HG02571 (cell line): ENCODE measurements around the gene TBXAS1.

Experiments used
- ATAC-seq: cut with Tn5 transposase; IDR thresholded peaks from one replicate; pipeline ENCODE4 v1.9.1; 2021; ENCODE audit warnings: mild to moderate bottlenecking, moderate library complexity; ENCODE audit not compliant: unreplicated experiment

The TBXAS1 gene

DNA sequence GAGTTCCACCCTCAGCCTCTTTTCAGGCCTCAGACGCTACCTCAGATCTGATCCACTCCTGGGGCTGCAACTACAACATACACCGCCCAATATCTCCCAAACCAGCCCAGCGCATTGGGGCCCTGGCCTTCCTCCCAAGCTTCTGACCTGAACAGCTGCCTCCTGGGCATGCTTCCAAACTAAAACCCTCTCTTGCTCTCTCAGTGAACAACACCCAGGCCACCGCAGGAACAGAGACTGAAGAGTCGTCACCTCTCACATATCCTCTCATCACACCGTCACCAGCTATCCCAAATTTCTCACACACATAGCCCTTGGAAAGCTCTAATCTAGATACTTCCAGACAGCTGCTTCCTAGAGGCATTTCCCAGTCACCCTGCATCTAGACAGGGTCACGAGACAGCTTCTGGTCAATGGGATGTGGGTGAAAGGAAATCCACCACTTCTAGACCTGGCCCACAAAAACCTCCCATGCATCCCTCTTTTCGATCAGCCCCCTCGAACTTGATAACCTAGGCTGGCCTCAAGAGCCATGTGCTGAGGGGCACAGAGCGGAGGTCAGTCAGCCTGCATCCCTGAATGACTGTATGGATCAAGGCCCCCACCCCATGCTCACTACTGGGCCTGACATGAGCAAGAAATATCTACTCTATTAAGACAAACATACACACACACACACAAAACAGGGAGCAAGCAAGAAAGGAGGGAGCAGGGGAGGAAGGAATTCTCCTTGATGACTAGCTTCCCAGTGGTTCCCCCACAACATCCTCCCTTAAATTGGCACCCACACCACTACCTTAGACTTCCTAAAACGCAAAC is 231.9 kb downstream of the TBXAS1 start:
- no peak for ATAC-seq

DNA sequence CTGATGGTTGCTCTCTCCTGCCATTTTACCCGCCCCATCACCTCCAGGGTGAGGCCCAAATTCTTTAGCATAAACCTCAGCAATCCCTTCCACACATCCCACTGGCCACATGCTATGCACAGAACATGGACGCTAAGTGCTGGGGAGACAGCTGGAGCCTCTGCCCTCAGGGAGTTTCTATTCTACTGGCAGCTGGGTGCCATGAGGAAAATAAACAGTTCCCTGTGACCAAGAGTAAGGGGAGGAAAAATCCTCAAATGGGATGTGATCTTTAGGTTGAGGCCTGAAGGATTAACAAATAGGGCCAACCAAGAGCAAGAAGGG is 232.5 kb downstream of the TBXAS1 start:
- no peak for ATAC-seq

DNA sequence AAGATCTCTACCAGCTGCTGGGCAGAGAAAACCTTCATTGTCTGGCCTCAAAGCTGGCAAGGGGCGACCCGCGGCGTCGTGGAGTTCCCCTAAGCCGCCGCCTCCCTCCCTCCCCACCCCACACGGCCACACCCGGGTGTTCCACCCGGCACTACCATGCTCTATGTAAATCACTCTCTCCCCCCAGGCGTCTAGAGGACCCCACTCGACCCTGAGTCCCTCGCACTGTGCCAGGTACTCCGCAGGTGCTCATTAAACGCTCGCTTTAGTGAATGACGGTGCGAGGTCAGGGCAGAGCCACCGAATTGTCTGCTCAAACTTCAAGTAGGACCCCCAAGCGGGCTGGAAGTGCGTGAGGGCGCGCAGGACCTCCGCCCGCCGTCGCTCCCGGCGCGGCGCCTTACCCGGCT is 233.1 kb downstream of the TBXAS1 start:
- peak; percentile 32 for ATAC-seq

DNA sequence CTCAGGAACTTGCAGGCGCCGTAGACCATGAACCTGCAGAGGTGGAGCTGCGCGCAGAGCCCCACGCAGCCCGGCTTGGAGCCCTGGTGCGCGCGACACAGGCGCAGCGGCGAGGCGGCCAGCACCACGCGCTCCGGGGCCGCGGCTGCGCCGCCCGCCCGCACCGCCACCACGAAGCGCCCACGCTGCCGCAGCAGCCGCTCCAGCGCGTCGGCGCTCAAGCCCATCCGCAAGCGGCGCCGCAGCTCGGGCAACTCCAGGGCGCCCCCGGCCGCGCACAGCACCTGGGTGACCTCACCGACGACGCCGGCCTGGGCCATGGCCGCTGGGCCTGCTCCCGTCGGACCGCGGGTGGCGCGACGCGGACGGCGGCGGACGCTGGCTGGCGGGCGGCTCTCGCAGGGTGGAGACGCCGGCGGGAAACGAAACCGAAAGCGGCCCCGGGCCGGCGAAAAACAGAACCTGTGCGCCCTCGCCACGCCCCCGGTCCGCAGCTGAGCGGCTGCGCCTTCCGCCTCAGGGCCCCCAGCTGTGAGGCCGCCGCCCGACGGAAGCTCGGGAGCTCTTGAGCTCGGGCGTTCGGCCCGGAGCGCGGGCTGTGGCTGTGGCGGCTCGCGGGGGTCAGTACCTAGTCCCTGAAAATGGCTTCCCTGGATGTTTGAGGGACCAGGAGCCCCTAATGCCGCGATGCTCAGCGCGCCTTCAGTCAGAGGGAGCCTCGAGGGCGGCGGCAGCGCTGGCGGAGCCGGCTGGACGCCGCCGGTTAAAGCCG is 233.7 kb downstream of the TBXAS1 start, which contains the start of gene PARP12:
TSS of gene PARP12 (minus strand) at position 424 of the 772 bp plus-strand sequence. CDS start at position 320, 104 bp downstream.
- peak; percentile 89 for ATAC-seq

DNA sequence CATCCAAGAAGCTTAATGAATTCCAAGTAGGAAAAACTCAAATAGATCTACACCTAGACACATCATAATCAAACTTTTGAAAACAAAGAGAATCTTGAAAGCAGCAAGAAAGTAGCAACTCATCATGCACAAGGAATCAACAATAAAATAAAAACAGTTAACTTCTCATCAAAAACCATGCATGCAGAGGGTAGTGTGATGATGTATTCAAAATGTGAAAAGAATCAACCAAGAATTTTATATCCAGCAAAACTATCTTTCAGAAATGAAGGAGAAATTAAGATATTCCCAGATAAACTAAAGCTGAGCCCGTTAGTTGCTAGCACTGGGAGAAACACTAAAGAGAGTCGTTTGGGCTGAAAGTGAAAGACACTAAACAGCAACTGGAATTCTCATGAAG is 238.0 kb downstream of the TBXAS1 start:
- no peak for ATAC-seq

DNA sequence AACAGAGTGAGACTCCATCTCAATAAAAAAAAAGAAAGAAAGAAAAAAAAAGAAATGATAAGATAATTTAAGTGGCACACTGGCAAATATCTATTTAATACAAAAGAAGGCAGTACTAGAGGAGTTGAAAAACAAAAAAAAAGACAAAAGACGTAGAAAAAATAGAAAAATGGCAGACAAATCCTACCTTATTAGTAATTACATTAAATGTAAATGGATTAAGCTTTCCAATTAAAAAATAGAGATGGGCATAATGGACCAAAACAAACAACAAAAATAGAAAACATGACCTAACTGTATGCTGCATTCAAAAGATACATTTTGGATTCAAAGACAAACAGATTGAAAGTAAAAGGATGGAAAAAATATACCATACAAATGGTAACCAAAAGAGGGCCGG is 239.0 kb downstream of the TBXAS1 start:
- ATAC-seq: no peak

DNA sequence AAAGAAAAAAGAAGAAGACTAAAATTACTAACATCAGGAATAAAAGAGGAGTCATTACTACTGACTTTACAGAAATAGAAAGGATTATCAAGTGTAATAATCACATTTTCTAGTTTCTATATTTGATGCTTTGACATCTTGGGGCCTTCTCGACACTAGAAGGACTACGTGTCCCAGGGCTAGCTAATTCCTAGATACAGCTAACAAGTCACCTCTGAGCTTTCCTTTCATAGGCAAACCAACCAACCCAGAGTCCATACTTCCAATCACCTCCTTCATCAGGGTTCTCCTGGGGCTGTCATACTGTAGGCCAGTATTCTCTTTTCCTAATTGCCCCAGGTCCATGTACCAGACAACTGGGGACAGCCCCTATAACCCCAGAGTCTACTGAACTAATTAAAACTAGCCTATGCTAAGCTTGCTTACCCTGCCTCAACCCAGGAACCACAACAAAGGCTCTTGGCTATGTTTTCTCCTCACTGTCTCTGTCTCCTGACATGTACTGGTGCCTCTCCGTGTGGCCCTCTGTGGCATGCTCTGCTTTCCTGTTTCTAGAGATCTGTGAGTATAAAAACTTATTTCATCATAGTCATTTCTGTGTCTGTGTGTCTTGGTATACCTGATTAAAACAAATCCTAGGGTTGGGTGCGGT is 240.4 kb downstream of the TBXAS1 start:
- ATAC-seq: no peak
